ENCODE results near the gene TRIM69.
"Not testable (repeated sequence)": the region's sequence is repeated elsewhere in the genome, so short reads cannot be mapped to it uniquely, and the experiment has no call there.

The TRIM69 gene

GRCh38 chr15:44739222-44739847 is 3.0 kb downstream of the TRIM69 start:
- CTCF ChIA-PET, result interaction anchor here (0.7 to 16.0 kb wide), 15 partner anchors 9 to 197 kb away, joined by 3 to 282 read pairs (median 7); partner anchors contain the start of genes B2M, PATL2 and SPG11
- DNase-seq, result peak; percentile 48
- not testable (repeated sequence) for H3K4me3 Mint-ChIP-seq, H3K36me3 Mint-ChIP-seq, H3K9me3 Mint-ChIP-seq, H3K27me3 Mint-ChIP-seq
- Mint-ChIP-seq H3K27ac (peak overlapping the region; percentile 81), H3K4me1 (peaks cover 53% of the 10 kb centered on the region)

- H3K4me3 Mint-ChIP-seq, DNase-seq, H3K36me3 Mint-ChIP-seq, CTCF ChIA-PET, H3K27me3 Mint-ChIP-seq, H3K27ac Mint-ChIP-seq: not testable (repeated sequence)
- H3K4me1 Mint-ChIP-seq, result peaks cover 18% of the 10 kb centered on the region
- H3K9me3 Mint-ChIP-seq, result peaks cover 16% of the 10 kb centered on the region
Measured at GRCh38 chr15:44743454-44743853, 7.1 kb downstream of the TRIM69 start.

GRCh38 chr15:44753345-44753744 is 17.0 kb downstream of the TRIM69 start:
- Mint-ChIP-seq H3K27ac (no peak overlapping the region), H3K4me1 (peaks cover 8% of the 10 kb centered on the region), H3K4me3 (no peak overlapping the region), H3K9me3 (peaks cover 25% of the 10 kb centered on the region), H3K36me3 (peaks cover 36% of the 10 kb centered on the region), H3K27me3 (peaks cover 5% of the 10 kb centered on the region)
- CTCF ChIA-PET, result no interaction called here
- no peak for DNase-seq

- H3K27me3 Mint-ChIP-seq, result no peaks in the 10 kb centered on the region
- H3K4me1 Mint-ChIP-seq, result no peaks in the 10 kb centered on the region
- H3K9me3 Mint-ChIP-seq, result no peaks in the 10 kb centered on the region
- CTCF ChIA-PET, result no interaction called here
- H3K4me3 Mint-ChIP-seq, result no peak overlapping the region
- H3K36me3 Mint-ChIP-seq, result no peaks in the 10 kb centered on the region
- DNase-seq, result no peak
- no peak overlapping the region for H3K27ac Mint-ChIP-seq
Measured at GRCh38 chr15:44763187-44763586, 26.9 kb downstream of the TRIM69 start.

- CTCF ChIA-PET, result interaction anchor here (0.6 kb wide), 1 partner anchor 99 kb away, joined by 3 read pairs; no protein-coding TSS in a partner anchor
- DNase-seq, result no peak
- Mint-ChIP-seq H3K9me3 (no peaks in the 10 kb centered on the region), H3K4me1 (no peaks in the 10 kb centered on the region), H3K4me3 (no peak overlapping the region), H3K36me3 (peaks cover 2% of the 10 kb centered on the region), H3K27ac (no peak overlapping the region), H3K27me3 (no peaks in the 10 kb centered on the region)
Measured at GRCh38 chr15:44763848-44764247, 27.5 kb downstream of the TRIM69 start.

- H3K27ac Mint-ChIP-seq, result no peak overlapping the region
- H3K36me3 Mint-ChIP-seq, result peaks cover 6% of the 10 kb centered on the region
- no peak for DNase-seq
- CTCF ChIA-PET, result no interaction called here
- no peaks in the 10 kb centered on the region for H3K27me3 Mint-ChIP-seq
- no peaks in the 10 kb centered on the region for H3K4me1 Mint-ChIP-seq
- H3K9me3 Mint-ChIP-seq, result peaks cover 3% of the 10 kb centered on the region
- no peak overlapping the region for H3K4me3 Mint-ChIP-seq
Measured at GRCh38 chr15:44765036-44765435, 28.7 kb downstream of the TRIM69 start.

GRCh38 chr15:44769521-44769920 is 33.2 kb downstream of the TRIM69 start:
- peaks cover 28% of the 10 kb centered on the region for H3K9me3 Mint-ChIP-seq
- H3K36me3 Mint-ChIP-seq, result peaks cover 26% of the 10 kb centered on the region
- no peak overlapping the region for H3K4me3 Mint-ChIP-seq
- H3K27ac Mint-ChIP-seq, result no peak overlapping the region
- CTCF ChIA-PET, result no interaction called here
- no peak for DNase-seq
- H3K4me1 Mint-ChIP-seq, result peaks cover 6% of the 10 kb centered on the region
- no peaks in the 10 kb centered on the region for H3K27me3 Mint-ChIP-seq

- peaks cover 26% of the 10 kb centered on the region for H3K36me3 Mint-ChIP-seq
- H3K27ac Mint-ChIP-seq, H3K27me3 Mint-ChIP-seq, H3K4me1 Mint-ChIP-seq, DNase-seq, CTCF ChIA-PET, H3K4me3 Mint-ChIP-seq: not testable (repeated sequence)
- peaks cover 28% of the 10 kb centered on the region for H3K9me3 Mint-ChIP-seq
Measured at GRCh38 chr15:44770715-44771114, 34.4 kb downstream of the TRIM69 start.

GRCh38 chr15:44775953-44776352 is 39.6 kb downstream of the TRIM69 start:
- peaks cover 17% of the 10 kb centered on the region for H3K9me3 Mint-ChIP-seq
- no peak overlapping the region for H3K27ac Mint-ChIP-seq
- CTCF ChIA-PET, result no interaction called here
- H3K4me3 Mint-ChIP-seq, result no peak overlapping the region
- DNase-seq, result no peak
- peaks cover 7% of the 10 kb centered on the region for H3K4me1 Mint-ChIP-seq
- peaks cover 14% of the 10 kb centered on the region for H3K36me3 Mint-ChIP-seq
- no peaks in the 10 kb centered on the region for H3K27me3 Mint-ChIP-seq

GRCh38 chr15:44779761-44780160 is 43.4 kb downstream of the TRIM69 start:
- H3K27ac Mint-ChIP-seq, result no peak overlapping the region
- H3K4me1 Mint-ChIP-seq, result peaks cover 11% of the 10 kb centered on the region
- no peak overlapping the region for H3K4me3 Mint-ChIP-seq
- no peak for DNase-seq
- H3K9me3 Mint-ChIP-seq, result no peaks in the 10 kb centered on the region
- no peaks in the 10 kb centered on the region for H3K36me3 Mint-ChIP-seq
- peaks cover 4% of the 10 kb centered on the region for H3K27me3 Mint-ChIP-seq
- CTCF ChIA-PET, result no interaction called here

- peaks cover 15% of the 10 kb centered on the region for H3K4me1 Mint-ChIP-seq
- H3K36me3 Mint-ChIP-seq, result no peaks in the 10 kb centered on the region
- CTCF ChIA-PET, result interaction anchor here (1.3 kb wide), 1 partner anchor 197 kb away, joined by 3 read pairs; no protein-coding TSS in a partner anchor
- no peak overlapping the region for H3K27ac Mint-ChIP-seq
- peaks cover 4% of the 10 kb centered on the region for H3K27me3 Mint-ChIP-seq
- no peak overlapping the region for H3K4me3 Mint-ChIP-seq
- H3K9me3 Mint-ChIP-seq, result no peaks in the 10 kb centered on the region
- no peak for DNase-seq
Measured at GRCh38 chr15:44780608-44781007, 44.3 kb downstream of the TRIM69 start.

GRCh38 chr15:44781128-44781810 is 44.9 kb downstream of the TRIM69 start:
- H3K27ac Mint-ChIP-seq, result no peak overlapping the region

GRCh38 chr15:44782516-44782915 is 46.2 kb downstream of the TRIM69 start:
- Mint-ChIP-seq H3K27ac (no peak overlapping the region), H3K36me3 (no peaks in the 10 kb centered on the region), H3K9me3 (no peaks in the 10 kb centered on the region), H3K27me3 (peaks cover 4% of the 10 kb centered on the region), H3K4me3 (no peak overlapping the region), H3K4me1 (peaks cover 15% of the 10 kb centered on the region)
- DNase-seq, result no peak
- CTCF ChIA-PET, result no interaction called here

More at GRCh38 chr15:44781128-44781810, 44.9 kb downstream of the TRIM69 start:
- Mint-ChIP-seq H3K4me1 (peaks cover 15% of the 10 kb centered on the region), H3K9me3 (no peaks in the 10 kb centered on the region), H3K4me3 (no peak overlapping the region), H3K36me3 (no peaks in the 10 kb centered on the region), H3K27me3 (peaks cover 4% of the 10 kb centered on the region)
- DNase-seq, result no peak
- CTCF ChIA-PET, result interaction anchor here (1.3 kb wide), 1 partner anchor 198 kb away, joined by 3 read pairs; no protein-coding TSS in a partner anchor

GRCh38 chr15:44784918-44785274 is 48.6 kb downstream of the TRIM69 start:
- H3K9me3 Mint-ChIP-seq, CTCF ChIA-PET, H3K36me3 Mint-ChIP-seq, DNase-seq, H3K27me3 Mint-ChIP-seq: not testable (repeated sequence)
- H3K4me1 Mint-ChIP-seq, result peaks cover 21% of the 10 kb centered on the region
- peak overlapping the region; percentile 81 for H3K4me3 Mint-ChIP-seq
- H3K27ac Mint-ChIP-seq, result peak overlapping the region; percentile 83

GRCh38 chr15:44788748-44789147 is 52.4 kb downstream of the TRIM69 start:
- Mint-ChIP-seq H3K27me3 (no peaks in the 10 kb centered on the region), H3K27ac (no peak overlapping the region), H3K4me1 (peaks cover 17% of the 10 kb centered on the region), H3K9me3 (no peaks in the 10 kb centered on the region), H3K36me3 (no peaks in the 10 kb centered on the region), H3K4me3 (no peak overlapping the region)
- CTCF ChIA-PET, result interaction anchor here (0.7 to 0.9 kb wide), 3 partner anchors 125 to 357 kb away, joined by 3 to 4 read pairs (median 3); partner anchors contain the start of gene SPG11
- DNase-seq, result no peak
